Calu3 (cell line): Measurements from ENCODE around the gene TMEM52. TPM values are rescaled to one million over a fixed set of nuclear protein-coding genes. Genes with fewer than 3 reads are reported as not detected.

Experiments used
- BruUV-seq: library from RNA; stranded (reverse); fragments of 400-500 nt; replicated peaks from 2 replicates; lab custom pipeline; 2021; lab: Mats Ljungman, UMichigan
- CTCF ChIA-PET: fragments of 300-600 bp; sonication (Branson Sonifier 250); formaldehyde crosslinking; loops from one replicate; lab custom pipeline; 2022; ENCODE audit warnings: antibody characterized with exemption; lab: Charles Lee
- DNase-seq: peaks from one replicate; pipeline ENCODE4 v3.0.0; 2022
- H3K27ac Mint-ChIP-seq: one replicate; pipeline ENCODE4 v1.8.0; 2022; ENCODE audit warnings: mixed read lengths; ENCODE audit not compliant: unreplicated experiment
- H3K27me3 Mint-ChIP-seq: one replicate; pipeline ENCODE4 v1.8.0; 2022; ENCODE audit warnings: mixed read lengths; ENCODE audit not compliant: unreplicated experiment
- H3K36me3 Mint-ChIP-seq: one replicate; pipeline ENCODE4 v1.8.0; 2022; ENCODE audit warnings: mild to moderate bottlenecking, moderate library complexity, mixed read lengths; ENCODE audit not compliant: insufficient read depth, unreplicated experiment
- H3K4me1 Mint-ChIP-seq: one replicate; pipeline ENCODE4 v1.8.0; 2022; ENCODE audit warnings: mild to moderate bottlenecking, low read depth, mixed read lengths; ENCODE audit not compliant: unreplicated experiment
- H3K4me3 Mint-ChIP-seq: one replicate; pipeline ENCODE4 v1.8.0; 2022; ENCODE audit warnings: mild to moderate bottlenecking, low read depth, moderate library complexity, mixed read lengths; ENCODE audit not compliant: unreplicated experiment
- H3K9me3 Mint-ChIP-seq: one replicate; pipeline ENCODE4 v1.8.0; 2022; ENCODE audit warnings: low read depth, mixed read lengths; ENCODE audit not compliant: unreplicated experiment
- CTCF ChIP-seq: fragments of 200-600 bp; IDR thresholded peaks from one replicate; pipeline ENCODE4 v1.8.0; 2022; ENCODE audit warnings: antibody characterized with exemption; ENCODE audit not compliant: unreplicated experiment
- intact Hi-C: fragments of 100-400 bp; cut with micrococcal nuclease; formaldehyde crosslinking; loops from one replicate; pipeline ENCODE4 v1.10.0; 2022; ENCODE audit not compliant: unreplicated experiment
- total RNA-seq: library from RNA; stranded (reverse); gene quantifications from 2 replicates; pipeline ENCODE4 v1.2.3, GENCODE V29; 2022

TMEM52 gene
- total RNA-seq, 1 experiment from 2014 or later, result 1.1 TPM

- Mint-ChIP-seq H3K36me3 (peaks cover 37% of the 10 kb centered on the region), H3K4me1 (peaks cover 18% of the 10 kb centered on the region), H3K9me3 (no peaks in the 10 kb centered on the region), H3K27me3 (no peaks in the 10 kb centered on the region), H3K27ac (no peak overlapping the region), H3K4me3 (no peak overlapping the region)
- intact Hi-C loops, result no loop called here
- CTCF ChIA-PET, result no interaction called here
- no peak for TF ChIP-seq CTCF
- no peak for DNase-seq
- BruUV-seq, result no TSS peak
These were observed 25.1 kb downstream of the TMEM52 start for GRCh38 chr1:1893997-1894353.

DNA sequence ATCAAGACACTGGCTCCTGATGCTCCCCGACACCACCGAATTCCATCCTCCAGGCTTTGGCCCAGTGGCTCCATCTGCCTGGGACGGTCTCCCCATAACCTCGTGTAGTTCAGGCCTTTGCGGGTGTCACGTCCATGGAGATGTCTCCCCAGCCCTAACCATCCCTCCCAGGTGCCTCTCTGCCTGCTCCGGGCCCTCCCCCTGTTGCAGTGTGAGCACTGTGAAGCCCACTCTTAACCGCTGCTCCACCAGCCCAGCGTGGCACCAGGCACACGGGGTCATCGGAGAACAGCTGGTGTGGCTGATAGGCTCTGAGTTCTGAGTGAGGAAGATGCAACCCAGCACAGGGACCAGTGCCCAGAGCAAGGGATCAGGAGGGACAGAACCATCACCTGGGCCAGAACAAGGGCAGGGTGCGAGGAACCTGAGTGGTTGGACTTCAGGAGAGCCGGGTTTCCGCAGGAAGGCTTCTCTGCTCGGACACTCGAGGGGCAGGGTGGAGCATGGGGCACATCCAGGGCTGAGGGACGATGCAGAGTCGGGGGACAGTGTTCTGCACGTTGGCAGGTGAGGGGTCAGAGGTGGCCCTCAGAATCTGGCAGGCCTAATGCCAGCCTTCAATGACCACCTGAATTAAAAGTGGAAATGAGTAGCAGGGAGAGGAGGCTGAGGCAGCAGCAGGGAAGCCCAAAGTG, 25.6 kb downstream of the TMEM52 start:
- BruUV-seq, result no TSS peak
- no peak for TF ChIP-seq CTCF
- DNase-seq, result no peak
- CTCF ChIA-PET, result no interaction called here
- Mint-ChIP-seq H3K27me3 (no peaks in the 10 kb centered on the region), H3K4me3 (no peak overlapping the region), H3K4me1 (peaks cover 18% of the 10 kb centered on the region), H3K9me3 (no peaks in the 10 kb centered on the region), H3K27ac (no peak overlapping the region), H3K36me3 (peaks cover 41% of the 10 kb centered on the region)
- intact Hi-C loops, result no loop called here

- H3K9me3 Mint-ChIP-seq, result no peaks in the 10 kb centered on the region
- H3K36me3 Mint-ChIP-seq, result peaks cover 41% of the 10 kb centered on the region
- peaks cover 18% of the 10 kb centered on the region for H3K4me1 Mint-ChIP-seq
- CTCF ChIA-PET, result no interaction called here
- no TSS peak for BruUV-seq
- H3K4me3 Mint-ChIP-seq, result peak overlapping the region; percentile 79
- DNase-seq, result no peak
- H3K27ac Mint-ChIP-seq, result no peak overlapping the region
- TF ChIP-seq CTCF, result no peak
- intact Hi-C loops, result no loop called here
- no peaks in the 10 kb centered on the region for H3K27me3 Mint-ChIP-seq
These were observed 26.3 kb downstream of the TMEM52 start for GRCh38 chr1:1892763-1893120.

DNA sequence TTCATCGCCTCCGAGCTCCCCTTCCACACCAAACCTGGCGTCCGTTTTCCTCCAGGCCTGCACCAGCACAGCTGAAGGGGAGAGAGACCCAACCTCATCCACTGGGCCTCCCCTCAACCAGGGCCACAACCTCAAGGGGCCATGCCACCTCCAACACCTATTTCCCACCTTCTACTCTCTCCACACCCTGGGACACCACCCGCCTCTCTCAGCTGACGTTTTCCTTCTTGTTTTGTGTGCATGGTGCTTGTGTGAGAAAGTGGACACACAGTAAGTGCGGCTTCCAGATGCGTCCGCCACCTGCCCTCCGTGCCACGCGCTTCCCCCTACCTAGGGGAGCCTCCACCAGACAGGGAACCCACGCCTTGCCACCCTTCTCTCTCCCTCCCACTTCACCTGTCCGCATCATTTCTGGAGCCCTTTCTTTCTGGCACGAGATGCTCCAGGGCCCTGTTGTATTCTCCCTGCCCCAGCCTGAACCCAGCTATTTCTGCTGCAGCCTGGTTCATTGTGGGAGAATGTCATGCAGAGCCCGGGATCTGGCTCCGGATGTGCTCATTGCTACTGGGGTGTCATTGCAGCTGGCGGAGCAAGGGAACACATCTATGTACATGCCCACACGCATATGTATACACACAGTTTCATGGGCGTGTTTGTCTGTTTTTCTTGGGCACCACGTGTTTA, 26.9 kb downstream of the TMEM52 start:
- Mint-ChIP-seq H3K9me3 (no peaks in the 10 kb centered on the region), H3K27me3 (no peaks in the 10 kb centered on the region), H3K36me3 (peaks cover 41% of the 10 kb centered on the region), H3K27ac (peak overlapping the region; percentile 45), H3K4me1 (peaks cover 18% of the 10 kb centered on the region), H3K4me3 (peak overlapping the region; percentile 79)
- BruUV-seq, result TSS peak; percentile 44
- intact Hi-C loops, result no loop called here
- TF ChIP-seq CTCF, result no peak
- CTCF ChIA-PET, result no interaction called here
- DNase-seq, result no peak
